ENCODE measurements around the gene ANK3. TPM values are rescaled to one million over a fixed set of nuclear protein-coding genes. Genes with fewer than 3 reads are reported as not detected.
A peak's percentile ranks its signal among the peaks of the same experiment; 100 is the strongest.

The ANK3 gene
- total RNA-seq, 2 experiments from 2014 or later = 43.5 to 47.1 TPM

GRCh38 chr10:60163786-60164185, 225.9 kb downstream of the ANK3 start:
- POLR2A ChIA-PET = no interaction called here
- peaks cover 28% of the 10 kb centered on the region for H3K36me3 Mint-ChIP-seq (ENCODE audit: low read depth)
- H3K27me3 Mint-ChIP-seq = no peaks in the 10 kb centered on the region

DNA sequence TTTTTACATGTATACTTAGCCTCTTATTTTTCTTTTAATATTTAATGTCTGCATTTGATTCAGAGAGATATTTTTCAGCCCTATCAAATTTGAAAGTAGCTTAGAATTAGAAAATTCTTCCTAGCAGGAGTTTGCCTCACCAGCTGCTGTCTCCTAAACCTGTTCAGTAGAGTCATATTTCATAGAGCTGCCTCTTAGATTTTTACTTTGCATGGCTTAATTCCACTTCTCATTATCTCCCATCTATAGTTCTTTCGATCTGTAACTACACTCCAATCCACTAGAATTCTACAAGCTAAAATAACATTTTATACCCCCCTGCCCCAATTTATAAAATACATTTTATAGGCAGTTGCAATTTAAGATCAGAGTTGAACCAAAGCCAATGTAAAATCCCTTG, 227.0 kb downstream of the ANK3 start:
- H3K4me1 Mint-ChIP-seq = no peaks in the 10 kb centered on the region
- H3K4me3 Mint-ChIP-seq = no peak overlapping the region
- H3K27me3 Mint-ChIP-seq = no peaks in the 10 kb centered on the region
- no peak overlapping the region for H3K27ac Mint-ChIP-seq
- POLR2A ChIA-PET = no interaction called here
- H3K36me3 Mint-ChIP-seq (ENCODE audit: low read depth) = peaks cover 31% of the 10 kb centered on the region
- CTCF ChIA-PET = no interaction called here
- no peak for DNase-seq
- peaks cover 2% of the 10 kb centered on the region for H3K9me3 Mint-ChIP-seq

More at GRCh38 chr10:60163786-60164185, 225.9 kb downstream of the ANK3 start:
- Mint-ChIP-seq H3K27ac (no peak overlapping the region), H3K4me3 (no peak overlapping the region), H3K9me3 (peaks cover 2% of the 10 kb centered on the region), H3K4me1 (no peaks in the 10 kb centered on the region)
- CTCF ChIA-PET = interaction anchor here (0.5 kb wide), 1 partner anchor 59 kb away, joined by 3 read pairs; no protein-coding TSS in a partner anchor
- no peak for DNase-seq

DNA sequence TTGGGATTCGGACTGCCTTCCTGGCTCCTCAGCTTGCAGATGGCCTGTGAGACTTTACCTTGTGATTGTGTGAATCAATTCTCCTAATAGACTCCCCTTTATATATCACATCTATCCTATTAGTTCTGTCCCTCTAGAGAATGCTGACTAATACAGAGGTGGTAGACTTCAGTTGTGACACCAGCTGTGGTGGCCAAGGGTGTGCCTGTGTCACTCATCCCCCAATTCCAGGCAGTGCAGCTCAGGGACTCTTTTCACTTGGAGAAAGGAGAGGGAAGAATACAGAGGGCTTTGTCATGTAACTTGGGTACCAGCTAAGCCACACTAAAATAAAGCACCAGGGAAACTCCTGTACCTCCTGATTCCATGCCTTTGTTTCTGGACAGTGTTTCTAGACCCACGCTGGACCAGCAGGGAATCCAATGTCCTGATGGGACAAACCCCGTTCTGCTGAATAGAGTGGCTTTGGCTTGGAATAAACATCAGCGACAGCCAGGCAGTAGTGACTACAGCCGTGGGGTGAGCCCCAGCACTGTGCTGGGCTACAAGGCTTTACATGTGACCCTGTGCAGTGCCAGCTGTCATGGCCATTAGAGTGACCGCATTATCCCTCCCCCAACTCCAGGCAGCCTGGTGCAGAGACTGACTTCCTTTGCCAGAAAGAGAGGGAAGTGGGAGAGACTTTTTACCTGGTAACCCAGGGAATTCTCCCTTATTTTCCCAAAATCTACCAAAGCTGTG, 233.6 kb downstream of the ANK3 start:
- H3K4me3 Mint-ChIP-seq = no peak overlapping the region
- ChIA-PET CTCF (interaction anchor here (0.6 to 1.4 kb wide), 3 partner anchors 9 to 54 kb away, joined by 3 to 5 read pairs (median 3); no protein-coding TSS in a partner anchor), POLR2A (interaction anchor here (0.6 kb wide), 1 partner anchor 79 kb away, joined by 9 read pairs; no protein-coding TSS in a partner anchor)
- peaks cover 29% of the 10 kb centered on the region for H3K36me3 Mint-ChIP-seq (ENCODE audit: low read depth)
- no peak for DNase-seq
- no peaks in the 10 kb centered on the region for H3K27me3 Mint-ChIP-seq
- H3K27ac Mint-ChIP-seq = no peak overlapping the region
- H3K9me3 Mint-ChIP-seq = peaks cover 3% of the 10 kb centered on the region
- H3K4me1 Mint-ChIP-seq = no peaks in the 10 kb centered on the region

DNA sequence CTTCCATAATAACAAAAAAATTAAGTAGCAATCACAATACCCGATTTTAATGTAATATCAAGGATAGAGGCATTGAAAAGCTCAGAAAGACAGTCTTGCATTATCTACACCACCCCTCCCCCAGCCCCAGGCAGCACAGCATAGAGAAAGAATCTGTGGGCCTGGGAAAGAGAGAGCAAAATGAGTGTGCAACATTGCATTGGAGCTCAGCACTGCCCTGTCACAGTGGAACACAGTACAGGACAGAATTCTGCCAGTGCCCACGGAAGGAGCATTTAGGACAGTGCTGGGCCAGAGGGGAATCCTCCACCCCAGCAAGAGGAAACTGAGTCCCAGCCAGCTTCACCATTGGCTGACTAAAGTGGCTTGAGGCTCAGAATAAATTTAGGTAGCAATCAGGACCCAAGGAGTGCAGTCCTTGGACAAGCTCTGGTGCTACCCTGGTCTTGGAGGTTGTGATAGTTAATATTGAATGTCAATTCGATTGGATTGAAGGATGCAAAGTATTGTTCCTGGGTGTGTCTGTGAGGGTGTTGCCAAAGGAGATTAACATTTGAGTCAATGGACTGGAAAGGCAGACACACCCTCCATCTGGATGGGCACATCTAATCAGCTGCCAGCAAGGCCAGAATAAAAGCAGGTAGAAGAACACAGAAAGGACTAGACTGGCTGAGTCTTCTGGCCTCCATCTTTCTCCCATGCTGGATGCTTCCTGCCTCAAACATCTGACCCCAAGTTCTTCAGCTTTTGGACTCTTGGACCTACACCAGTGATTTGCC, 234.4 kb downstream of the ANK3 start:
- H3K4me3 Mint-ChIP-seq = no peak overlapping the region
- ChIA-PET POLR2A (no interaction called here), CTCF (interaction anchor here (0.8 to 1.4 kb wide), 3 partner anchors 8 to 55 kb away, joined by 3 to 5 read pairs (median 3); no protein-coding TSS in a partner anchor)
- H3K9me3 Mint-ChIP-seq = peaks cover 1% of the 10 kb centered on the region
- no peak for DNase-seq
- no peaks in the 10 kb centered on the region for H3K4me1 Mint-ChIP-seq
- no peaks in the 10 kb centered on the region for H3K27me3 Mint-ChIP-seq
- H3K27ac Mint-ChIP-seq = no peak overlapping the region
- peaks cover 23% of the 10 kb centered on the region for H3K36me3 Mint-ChIP-seq (ENCODE audit: low read depth)

- no peaks in the 10 kb centered on the region for H3K4me1 Mint-ChIP-seq
Observed at GRCh38 chr10:60149003-60149402, 240.7 kb downstream of the ANK3 start.

GRCh38 chr10:60148266-60148840, 241.3 kb downstream of the ANK3 start:
- DNase-seq = no peak
- H3K4me3 Mint-ChIP-seq = no peak overlapping the region
- no peaks in the 10 kb centered on the region for H3K4me1 Mint-ChIP-seq
- peaks cover 26% of the 10 kb centered on the region for H3K36me3 Mint-ChIP-seq (ENCODE audit: low read depth)
- POLR2A ChIA-PET = no interaction called here
- H3K27me3 Mint-ChIP-seq = no peaks in the 10 kb centered on the region
- H3K9me3 Mint-ChIP-seq = peaks cover 1% of the 10 kb centered on the region
- CTCF ChIA-PET = no interaction called here
- no peak overlapping the region for H3K27ac Mint-ChIP-seq

More at GRCh38 chr10:60149003-60149402, 240.7 kb downstream of the ANK3 start:
- CTCF ChIA-PET = no interaction called here
- H3K27me3 Mint-ChIP-seq = no peaks in the 10 kb centered on the region
- POLR2A ChIA-PET = no interaction called here
- DNase-seq = no peak
- no peak overlapping the region for H3K4me3 Mint-ChIP-seq
- peaks cover 1% of the 10 kb centered on the region for H3K9me3 Mint-ChIP-seq
- peaks cover 24% of the 10 kb centered on the region for H3K36me3 Mint-ChIP-seq (ENCODE audit: low read depth)
- peak overlapping the region; percentile 3 for H3K27ac Mint-ChIP-seq

DNA sequence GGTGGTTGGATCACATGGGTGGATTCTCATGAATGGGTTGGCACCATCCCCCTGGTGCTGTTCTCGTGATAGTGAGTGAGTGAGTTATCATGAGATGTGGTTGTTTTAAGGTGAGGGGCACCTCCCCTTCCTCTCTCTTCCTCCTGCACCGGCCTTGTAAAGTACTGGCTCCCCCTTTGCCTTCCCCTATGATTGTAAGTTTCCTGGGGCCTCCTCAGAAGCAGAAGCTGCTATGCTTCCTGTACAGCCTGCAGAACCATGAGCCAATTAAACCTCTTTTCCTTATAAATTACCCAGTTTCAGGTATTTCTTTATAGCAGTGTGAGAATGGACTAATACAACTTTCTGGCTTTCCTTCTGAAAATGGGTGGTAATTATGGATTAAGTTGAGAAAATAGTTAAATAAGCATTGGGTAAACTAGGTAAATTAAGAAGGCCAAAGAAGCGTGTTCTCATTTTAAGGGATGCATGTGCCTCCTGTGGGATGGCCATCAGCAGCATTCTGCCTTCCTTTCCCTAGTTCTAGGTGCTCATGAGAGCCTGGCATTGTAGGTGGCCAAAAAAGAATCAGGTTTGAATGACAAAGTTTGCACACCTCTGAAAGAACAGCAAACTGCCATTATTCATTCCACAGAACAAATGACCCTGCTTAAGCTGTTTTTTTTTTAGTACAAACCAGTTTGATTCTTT, 242.0 kb downstream of the ANK3 start:
- POLR2A ChIA-PET = no interaction called here
- Mint-ChIP-seq H3K4me1 (no peaks in the 10 kb centered on the region), H3K27me3 (no peaks in the 10 kb centered on the region), H3K27ac (no peak overlapping the region), H3K4me3 (no peak overlapping the region), H3K36me3 (ENCODE audit: low read depth) (peaks cover 22% of the 10 kb centered on the region), H3K9me3 (peaks cover 1% of the 10 kb centered on the region)
- CTCF ChIA-PET = no interaction called here
- no peak for DNase-seq

- no peaks in the 10 kb centered on the region for H3K4me1 Mint-ChIP-seq
- H3K4me3 Mint-ChIP-seq = no peak overlapping the region
- H3K9me3 Mint-ChIP-seq = peaks cover 1% of the 10 kb centered on the region
- POLR2A ChIA-PET = no interaction called here
- H3K27me3 Mint-ChIP-seq = no peaks in the 10 kb centered on the region
- CTCF ChIA-PET = interaction anchor here (0.6 to 1.0 kb wide), 2 partner anchors 8 to 10 kb away, joined by 3 read pairs; no protein-coding TSS in a partner anchor
- no peak overlapping the region for H3K27ac Mint-ChIP-seq
- no peak for DNase-seq
- H3K36me3 Mint-ChIP-seq (ENCODE audit: low read depth) = peaks cover 22% of the 10 kb centered on the region
Observed at GRCh38 chr10:60147025-60147424, 242.7 kb downstream of the ANK3 start.

DNA sequence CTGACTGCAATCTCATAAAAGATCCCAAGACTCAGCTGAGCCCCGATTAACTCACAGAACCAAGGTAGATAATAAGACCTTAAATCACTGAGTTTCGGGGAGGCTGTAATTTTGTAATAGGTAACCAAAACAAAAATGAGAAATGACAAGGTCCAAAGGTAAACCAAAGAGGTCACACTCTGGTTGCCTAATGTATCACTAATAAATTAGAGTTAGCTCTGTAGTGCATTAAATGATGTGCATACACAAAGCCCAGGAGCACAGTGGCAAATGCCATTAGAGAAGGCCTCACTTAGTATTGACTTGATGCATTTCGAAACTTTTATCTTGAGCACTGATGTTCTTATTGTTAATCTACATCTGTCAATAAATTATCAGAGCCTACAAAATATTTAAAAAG, 245.6 kb downstream of the ANK3 start:
- CTCF ChIA-PET = no interaction called here
- no peak overlapping the region for H3K4me3 Mint-ChIP-seq

GRCh38 chr10:60142736-60143135, 246.9 kb downstream of the ANK3 start:
- Mint-ChIP-seq H3K36me3 (ENCODE audit: low read depth) (peaks cover 16% of the 10 kb centered on the region), H3K4me1 (no peaks in the 10 kb centered on the region), H3K9me3 (no peaks in the 10 kb centered on the region), H3K4me3 (no peak overlapping the region), H3K27me3 (no peaks in the 10 kb centered on the region), H3K27ac (no peak overlapping the region)
- ChIA-PET POLR2A (no interaction called here), CTCF (no interaction called here)
- no peak for DNase-seq

More for the DNA sequence above, 245.6 kb downstream of the ANK3 start:
- Mint-ChIP-seq H3K27me3 (no peaks in the 10 kb centered on the region), H3K36me3 (ENCODE audit: low read depth) (peaks cover 13% of the 10 kb centered on the region), H3K9me3 (no peaks in the 10 kb centered on the region), H3K4me1 (no peaks in the 10 kb centered on the region), H3K27ac (no peak overlapping the region)
- no peak for DNase-seq
- POLR2A ChIA-PET = no interaction called here

DNA sequence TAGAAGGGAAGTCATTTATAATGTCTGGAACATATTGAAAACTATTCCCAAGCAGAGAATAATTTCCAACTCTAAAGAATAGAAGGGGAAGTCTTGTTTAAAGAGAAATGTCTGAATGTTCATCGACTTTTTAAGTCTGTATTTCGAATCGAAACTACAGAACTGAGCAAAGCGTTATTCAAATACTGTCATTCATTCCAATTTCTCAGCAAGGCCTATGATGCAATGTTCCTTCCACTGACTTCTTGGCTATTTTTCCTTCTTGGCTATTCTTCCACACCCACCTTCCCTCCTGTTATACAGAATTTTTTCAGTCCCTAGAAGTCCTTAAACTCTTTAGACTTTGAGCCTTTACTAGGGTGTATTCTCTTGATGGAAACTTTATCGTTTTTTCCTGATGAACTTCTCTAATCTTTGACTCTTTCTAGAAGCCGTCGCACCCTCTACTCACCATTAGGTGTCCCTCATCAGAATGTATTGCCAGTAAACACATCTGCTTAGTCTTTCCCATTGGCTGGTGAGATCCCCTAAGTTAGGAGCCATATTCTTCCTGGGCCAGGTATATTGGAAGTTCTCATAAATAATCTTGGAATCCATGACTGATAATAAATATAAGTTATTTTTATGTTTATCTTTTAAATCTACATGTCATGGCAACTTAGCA, 247.6 kb downstream of the ANK3 start:
- H3K9me3 Mint-ChIP-seq = no peaks in the 10 kb centered on the region
- no peaks in the 10 kb centered on the region for H3K27me3 Mint-ChIP-seq
- H3K27ac Mint-ChIP-seq = no peak overlapping the region
- no peak for DNase-seq
- CTCF ChIA-PET = no interaction called here
- POLR2A ChIA-PET = no interaction called here
- no peak overlapping the region for H3K4me3 Mint-ChIP-seq
- no peaks in the 10 kb centered on the region for H3K4me1 Mint-ChIP-seq
- H3K36me3 Mint-ChIP-seq (ENCODE audit: low read depth) = peaks cover 16% of the 10 kb centered on the region
